Stimulated activated CD4-positive, alpha-beta T cell treated with anti-CD3 and anti-CD28 coated beads, TNF-alpha, amount 100 ng/mL, for 1 hour (primary cell): ENCODE data around the gene SRPK3.
"Not testable (repeated sequence)": the region's sequence is repeated elsewhere in the genome, so short reads cannot be mapped to it uniquely, and the experiment has no call there.

Experiments
- DNase-seq, 3 donors: peaks; one replicate each; pipeline ENCODE4 v3.0.0-alpha.2; 2020; ENCODE audit warnings: low read depth in 3 of 3, low spot score in 1 of 3

SRPK3 gene, protein sequence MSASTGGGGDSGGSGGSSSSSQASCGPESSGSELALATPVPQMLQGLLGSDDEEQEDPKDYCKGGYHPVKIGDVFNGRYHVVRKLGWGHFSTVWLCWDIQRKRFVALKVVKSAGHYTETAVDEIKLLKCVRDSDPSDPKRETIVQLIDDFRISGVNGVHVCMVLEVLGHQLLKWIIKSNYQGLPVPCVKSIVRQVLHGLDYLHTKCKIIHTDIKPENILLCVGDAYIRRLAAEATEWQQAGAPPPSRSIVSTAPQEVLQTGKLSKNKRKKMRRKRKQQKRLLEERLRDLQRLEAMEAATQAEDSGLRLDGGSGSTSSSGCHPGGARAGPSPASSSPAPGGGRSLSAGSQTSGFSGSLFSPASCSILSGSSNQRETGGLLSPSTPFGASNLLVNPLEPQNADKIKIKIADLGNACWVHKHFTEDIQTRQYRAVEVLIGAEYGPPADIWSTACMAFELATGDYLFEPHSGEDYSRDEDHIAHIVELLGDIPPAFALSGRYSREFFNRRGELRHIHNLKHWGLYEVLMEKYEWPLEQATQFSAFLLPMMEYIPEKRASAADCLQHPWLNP

DNA sequence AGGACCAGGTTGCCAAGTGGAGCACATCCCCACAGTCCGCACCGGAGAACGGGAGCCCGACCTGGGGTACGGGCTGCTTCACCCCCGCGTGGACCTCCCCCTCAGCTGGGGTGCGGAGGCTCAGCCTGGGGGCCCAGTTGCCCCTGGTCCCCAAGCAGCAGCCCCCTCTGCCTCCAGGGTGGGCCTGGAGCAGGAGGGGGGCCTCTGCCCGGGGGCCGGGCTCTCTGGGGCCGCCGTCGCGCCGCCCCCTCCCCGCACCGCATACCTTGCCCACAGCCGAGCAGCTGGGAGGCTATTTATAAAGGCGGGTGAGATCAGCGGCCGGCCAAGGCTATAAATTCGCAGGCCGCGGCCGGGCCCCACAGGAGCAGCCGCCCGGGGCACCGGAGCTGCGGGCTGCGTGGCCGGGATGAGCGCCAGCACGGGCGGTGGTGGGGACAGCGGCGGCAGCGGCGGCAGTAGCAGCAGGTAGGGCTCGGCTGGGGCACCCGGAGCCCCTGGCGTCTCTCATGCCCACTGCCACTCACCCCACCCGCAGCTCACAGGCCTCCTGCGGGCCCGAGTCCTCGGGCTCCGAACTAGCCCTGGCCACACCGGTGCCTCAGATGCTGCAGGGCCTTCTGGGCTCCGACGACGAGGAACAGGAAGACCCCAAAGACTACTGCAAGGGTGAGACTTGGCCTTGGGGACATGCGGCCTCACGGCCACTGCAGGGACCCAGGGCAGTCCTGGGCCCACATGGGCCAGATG lies at the start of gene SRPK3:
Gene SRPK3, plus strand, starts transcription at position 364 of the 750 bp plus-strand sequence. Its CDS starts 46 bp downstream, at position 410.
- no peak for DNase-seq

DNA sequence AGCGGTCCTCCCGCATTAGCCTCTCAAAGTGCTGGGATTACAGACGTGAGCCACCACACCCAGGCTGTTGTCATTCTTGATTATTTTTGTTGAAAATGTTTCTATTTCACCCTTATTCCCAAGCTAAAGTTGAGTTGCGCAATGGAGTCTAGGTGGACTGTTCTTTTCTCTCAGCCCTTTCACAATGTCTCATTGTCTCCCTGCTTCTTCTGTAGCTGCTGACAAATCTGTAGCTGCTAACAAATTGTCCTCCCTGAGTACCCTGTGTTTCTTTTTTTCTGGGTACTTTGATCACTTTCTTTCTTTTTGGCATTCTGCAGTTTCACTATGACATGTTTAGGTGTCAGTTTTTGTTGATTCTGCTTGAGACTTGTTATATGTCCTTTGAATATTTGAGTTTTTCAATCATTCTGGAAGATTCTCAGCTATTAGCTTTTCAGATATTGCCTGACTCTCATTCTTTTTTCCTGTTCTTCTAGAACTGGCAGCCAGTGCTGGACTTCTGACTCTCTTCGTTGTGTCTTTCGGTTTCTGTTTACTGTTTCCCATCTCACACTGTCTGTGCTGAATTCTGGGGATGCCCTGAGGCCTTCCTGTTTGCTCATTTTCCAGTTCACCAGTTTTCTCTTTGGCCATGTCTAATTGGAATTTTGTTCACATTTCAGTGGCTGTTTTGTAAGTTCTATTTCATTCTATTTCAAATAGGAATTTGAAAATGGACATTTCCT lies 49.6 kb upstream of the SRPK3 start:
- no peak for DNase-seq

DNA sequence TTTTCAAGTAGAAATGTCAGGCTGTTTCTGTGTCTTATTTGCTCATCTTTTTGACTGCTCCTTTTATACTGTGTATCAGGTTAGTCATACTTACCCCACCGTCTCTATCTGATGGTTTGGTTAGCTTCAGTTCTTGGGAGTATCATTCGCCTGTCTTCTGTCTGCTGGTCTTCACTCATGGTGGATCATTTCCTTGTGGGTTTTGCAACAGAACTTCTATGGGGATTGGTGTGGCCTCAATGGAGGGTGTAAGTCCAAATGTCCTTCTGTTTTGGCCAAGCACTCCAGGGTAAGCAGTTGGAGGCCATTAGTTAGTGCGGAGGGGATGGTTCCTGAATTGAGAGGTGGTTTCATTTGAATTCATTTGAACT lies 49.0 kb upstream of the SRPK3 start:
- DNase-seq: no peak

DNA sequence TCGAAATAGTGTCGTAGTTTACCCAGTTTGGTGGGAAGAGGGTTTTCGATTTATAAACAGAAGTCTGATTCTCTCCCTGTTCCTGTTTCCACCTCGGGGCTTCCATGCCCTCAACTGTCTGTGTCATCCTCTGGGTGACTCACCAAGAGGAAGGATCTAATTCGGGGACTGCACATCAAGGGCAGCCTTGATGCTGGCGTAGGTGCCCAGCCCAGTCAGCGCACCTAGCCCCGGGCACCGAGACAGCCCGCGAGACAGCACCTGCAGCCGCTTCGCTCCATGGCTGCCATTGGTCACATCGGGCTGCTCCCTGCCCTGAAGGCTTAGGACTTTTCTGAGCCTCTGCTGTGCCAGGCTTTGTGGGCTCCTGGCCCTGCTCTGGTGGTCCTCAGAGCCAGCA lies 48.4 kb upstream of the SRPK3 start:
- DNase-seq: no peak

DNA sequence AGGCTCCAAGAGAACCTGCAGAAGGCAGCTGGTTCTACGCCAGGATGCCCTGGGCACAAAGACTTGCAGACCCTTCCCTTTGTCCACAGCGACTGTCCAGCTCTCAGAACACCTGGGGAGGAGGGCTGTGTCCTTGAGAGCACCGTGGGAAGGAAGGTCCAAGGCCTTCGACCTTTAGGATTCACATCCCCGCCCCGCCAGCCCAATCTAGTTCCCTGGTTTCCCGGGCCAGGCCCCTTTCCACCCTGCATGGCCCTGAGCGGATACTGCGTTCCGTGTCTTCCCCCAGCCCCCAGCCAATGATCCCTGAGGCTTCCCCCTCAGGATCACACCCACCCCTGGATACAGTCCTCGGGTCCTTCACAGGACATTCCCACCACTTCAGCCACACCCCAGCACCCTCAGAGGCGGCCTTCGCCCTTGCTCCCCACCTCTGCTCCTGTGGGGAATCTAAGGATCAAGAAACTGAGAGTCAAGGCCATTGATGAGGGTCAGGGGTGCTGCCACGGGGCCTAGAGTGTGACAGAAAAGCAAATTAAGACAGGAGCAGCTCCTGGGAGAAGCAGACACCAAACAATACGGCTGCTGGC lies 47.1 kb upstream of the SRPK3 start:
- DNase-seq: no peak

DNA sequence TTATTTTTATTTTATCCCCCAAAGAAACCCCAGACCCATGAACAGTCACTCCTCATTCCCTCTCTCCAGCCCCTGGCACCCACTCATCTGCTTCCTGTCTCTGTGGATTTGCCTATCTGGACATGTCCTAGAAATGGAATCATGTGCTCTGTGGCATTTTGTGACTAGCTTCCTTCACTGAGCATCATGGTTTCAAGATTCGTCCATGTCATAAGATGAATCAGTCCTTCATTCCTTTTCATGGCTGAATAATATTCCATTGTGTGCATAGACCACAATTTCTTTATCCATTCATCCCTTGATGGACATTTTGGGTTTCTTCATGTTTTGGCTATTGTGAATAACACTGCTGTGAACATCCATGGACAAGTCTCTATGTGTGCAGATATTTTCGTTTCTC lies 46.0 kb upstream of the SRPK3 start:
- no peak for DNase-seq

DNA sequence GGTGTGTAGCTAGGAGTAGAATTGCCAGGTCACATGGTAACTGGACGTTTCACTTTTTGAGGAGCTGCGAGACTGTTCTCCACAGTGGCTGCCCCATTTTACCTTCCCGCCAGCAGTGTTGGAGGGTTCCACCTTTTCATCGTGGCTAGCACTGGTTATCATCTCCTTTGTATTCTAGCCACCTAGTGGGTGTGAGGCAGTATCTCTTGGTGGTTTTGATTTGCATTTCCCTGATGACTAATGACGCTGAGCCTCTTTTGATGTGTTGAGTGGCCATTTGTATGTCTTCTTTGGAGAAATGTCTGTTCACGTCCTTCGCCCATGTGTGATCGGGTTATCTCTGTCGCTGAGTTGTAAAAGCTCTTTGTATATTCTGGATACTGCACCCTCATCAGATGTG lies 45.6 kb upstream of the SRPK3 start:
- no peak for DNase-seq

DNA sequence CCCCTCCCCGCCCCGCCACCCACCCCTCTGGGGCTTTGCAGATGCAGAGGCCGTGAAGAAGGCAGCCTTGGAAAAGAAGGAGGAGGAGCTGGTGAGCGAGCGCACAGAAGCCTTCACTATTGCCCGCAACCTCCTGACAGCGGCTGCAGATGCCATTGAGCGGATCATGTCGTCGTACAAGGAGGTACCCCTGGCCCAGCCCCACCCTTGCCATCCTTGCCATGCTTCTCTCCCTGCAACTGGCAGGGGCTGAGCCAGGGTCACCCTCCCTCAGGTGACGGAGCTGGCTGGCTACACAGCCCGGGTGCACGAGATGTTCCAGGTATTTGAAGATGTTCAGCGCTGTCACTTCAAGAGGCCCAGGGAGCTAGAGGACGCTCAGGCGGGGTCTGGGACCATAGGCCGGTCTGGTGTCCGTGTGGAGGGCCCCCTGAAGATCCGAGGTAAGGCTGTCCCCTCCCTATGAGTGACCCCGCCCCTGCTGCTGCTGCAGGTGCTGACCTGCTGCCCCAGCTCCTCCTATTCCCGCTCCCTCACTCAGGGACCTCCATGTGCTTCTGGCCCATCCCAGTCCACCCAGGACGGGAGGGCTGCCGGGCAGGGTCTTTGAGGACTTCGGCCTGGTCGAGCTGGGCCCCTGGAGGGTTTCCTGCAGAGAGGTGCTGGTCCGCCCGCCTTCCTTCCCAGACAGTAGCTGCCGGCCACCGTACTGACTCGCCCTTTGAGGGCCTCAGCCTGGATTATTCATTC lies 44.6 kb upstream of the SRPK3 start:
- no peak for DNase-seq

DNA sequence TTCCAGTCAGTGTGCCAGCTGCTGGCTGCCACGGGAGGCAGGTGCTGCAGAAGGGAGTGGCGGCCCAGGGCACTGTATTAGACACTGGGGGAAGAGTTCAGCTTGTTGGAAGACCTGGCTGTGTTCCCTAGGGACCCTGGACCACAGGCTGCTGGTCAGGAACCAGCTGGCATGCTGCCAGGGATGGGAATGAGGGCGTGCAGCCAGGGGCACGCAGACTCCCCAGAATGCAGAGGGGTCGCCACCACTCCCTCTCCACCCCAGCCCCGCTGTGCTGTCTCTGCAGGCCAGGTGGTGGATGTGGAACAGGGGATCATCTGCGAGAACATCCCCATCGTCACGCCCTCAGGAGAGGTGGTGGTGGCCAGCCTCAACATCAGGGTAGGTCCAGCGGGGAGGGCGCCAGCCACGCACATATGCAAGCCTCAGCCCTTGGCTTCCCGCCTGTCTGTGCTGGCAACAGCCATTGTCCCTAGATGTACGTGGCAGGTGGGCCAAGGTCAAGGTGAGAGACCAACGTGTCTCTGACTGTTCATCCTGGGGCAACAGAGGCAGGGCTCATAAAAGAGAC lies 43.9 kb upstream of the SRPK3 start:
- no peak for DNase-seq

DNA sequence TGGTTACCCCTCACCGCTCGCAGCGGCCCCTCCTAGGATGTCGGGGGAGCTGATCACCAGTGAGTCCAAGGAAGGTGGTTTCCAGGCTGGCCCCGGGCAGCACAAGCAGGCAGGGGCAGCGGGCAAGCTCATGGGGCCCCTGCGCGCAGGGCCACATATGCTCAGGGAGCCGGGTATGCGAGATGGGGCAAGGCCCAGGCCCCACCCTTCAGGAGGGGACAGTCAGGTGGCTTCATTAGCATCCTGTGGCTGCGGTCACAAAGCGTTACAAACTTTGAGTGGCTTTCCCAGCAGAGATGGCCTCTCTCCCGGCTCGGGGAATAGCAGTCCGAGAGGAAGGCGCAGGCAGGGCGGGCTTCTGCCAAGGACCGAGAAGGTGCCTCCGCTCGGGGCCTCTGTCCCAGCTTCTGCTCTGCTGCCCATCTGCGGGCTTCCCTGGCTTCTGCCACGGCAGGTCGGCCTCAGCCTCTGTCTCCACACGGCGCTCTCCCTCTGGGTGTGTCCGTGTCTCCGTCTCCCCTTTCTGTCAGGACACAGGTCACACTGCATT lies 42.7 kb upstream of the SRPK3 start:
- DNase-seq: no peak

DNA sequence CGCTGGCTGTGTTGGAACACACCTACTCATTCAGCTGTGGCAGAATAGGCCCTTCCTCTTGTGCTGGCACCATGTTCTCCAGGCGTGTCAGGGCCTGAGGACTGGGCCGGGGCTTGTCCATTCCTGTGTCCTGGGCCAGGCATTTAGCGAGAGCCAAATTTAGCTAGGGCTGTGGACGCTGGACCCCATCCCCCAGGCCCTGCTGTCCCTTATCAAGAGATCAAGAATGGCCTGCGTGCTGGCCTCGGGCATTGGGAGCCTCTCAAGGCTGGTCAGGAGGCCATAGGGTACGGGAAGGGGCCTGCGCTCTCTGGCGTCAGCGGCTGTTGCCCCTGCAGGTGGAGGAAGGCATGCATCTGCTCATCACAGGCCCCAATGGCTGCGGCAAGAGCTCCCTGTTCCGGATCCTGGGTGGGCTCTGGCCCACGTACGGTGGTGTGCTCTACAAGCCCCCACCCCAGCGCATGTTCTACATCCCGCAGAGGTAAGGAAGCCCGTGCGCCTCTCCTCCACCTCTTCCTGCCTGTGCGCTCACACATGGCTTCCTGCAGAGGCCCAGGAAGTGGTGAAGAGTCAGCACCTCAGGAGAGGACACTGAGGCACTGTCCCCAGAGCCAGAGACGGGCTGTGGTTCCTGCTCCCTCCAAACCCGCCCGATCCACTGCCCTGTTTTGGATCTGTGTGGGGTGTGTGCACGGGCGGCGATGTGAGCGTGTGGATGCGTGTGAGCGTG lies 40.9 kb upstream of the SRPK3 start:
- DNase-seq: no peak

DNA sequence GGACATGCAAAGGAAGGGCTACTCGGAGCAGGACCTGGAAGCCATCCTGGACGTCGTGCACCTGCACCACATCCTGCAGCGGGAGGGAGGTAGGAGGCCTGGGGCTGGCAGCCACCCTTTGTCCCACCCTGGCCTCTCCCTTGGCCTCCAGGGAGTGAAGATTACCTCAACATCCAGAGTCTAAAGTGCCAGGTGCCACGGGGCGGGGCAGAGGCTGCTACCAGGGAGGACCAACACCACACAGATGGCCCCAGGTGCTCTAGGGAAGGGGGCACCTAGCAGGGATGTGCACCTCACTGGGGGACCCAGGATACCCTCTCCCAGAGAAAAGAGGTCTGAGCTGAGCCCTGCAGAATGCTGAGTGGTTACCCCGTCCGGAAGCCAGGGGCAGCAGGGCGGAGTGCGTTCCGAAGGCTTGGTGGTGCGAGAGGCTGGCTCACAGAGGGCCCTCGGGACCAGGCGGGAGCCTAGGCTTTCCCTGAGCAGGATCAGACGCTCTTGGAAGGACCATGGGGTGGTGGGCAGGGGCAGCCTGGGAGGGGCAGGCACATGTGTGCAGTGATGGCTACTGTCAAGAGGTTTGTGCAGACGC lies 40.1 kb upstream of the SRPK3 start:
- no peak for DNase-seq

DNA sequence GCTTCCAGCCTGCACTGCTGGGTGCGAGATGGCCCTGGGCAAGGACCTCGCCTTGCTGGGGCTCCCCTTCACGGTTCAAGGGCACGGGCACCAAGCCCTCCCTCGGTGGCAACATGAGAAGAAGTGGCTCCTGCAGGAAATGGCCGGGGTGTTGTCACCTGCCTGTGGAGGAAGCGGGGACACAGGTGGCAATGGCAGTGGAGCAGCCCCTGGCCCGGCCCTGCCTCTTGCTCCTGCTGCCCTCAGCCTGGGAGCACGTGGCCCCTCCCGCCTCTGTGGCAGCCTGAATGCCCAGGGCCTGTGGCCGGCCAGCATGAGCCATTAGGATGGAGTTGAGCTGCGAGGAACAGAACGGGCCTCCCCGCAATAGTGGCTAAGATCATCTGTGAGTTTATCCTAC lies 39.4 kb upstream of the SRPK3 start:
- no peak for DNase-seq

DNA sequence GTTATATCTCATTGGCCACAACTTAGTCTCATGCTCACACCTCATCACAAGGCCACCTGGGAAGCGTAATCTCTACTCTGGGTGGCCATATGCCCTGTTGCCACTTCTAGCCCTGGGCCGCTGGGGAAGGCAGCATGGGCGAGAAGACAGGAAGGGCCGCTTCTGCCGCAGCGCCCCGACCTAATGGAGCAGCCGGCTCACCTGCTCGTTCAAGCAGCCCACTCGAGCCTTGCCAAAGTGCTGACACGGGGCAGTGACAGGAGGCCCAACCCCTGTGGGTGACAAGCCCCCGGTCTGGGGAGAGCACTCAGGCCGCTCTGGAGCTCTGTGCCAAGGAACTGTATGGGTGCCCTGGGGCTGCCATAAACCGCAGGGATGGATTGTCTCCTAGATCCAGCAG lies 38.7 kb upstream of the SRPK3 start:
- not testable (repeated sequence) for DNase-seq

DNA sequence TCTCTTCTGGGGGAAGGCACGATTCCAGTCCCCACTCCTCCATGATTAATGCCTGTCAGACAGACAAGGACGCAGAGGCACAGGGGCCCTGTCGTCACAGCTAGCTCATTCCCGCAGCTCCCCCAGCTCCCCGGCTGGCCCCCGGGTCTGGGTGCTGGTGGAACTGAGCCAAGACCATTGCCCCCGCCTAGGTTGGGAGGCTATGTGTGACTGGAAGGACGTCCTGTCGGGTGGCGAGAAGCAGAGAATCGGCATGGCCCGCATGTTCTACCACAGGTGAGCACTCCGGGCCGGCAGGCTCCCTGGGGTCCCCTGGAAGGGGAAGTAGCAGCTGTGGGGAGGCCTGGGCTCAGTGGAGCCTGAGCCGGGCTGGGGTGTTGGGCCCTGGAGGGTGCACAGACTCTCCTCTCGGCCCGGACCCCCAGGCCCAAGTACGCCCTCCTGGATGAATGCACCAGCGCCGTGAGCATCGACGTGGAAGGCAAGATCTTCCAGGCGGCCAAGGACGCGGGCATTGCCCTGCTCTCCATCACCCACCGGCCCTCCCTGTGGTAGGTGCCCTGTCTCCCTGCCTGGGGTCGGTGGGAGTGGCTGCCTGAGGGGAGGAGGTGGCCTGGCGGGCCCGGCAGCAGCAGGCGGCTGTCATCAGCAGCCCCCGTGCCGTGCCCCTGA lies 37.9 kb upstream of the SRPK3 start:
- DNase-seq: not testable (repeated sequence)

DNA sequence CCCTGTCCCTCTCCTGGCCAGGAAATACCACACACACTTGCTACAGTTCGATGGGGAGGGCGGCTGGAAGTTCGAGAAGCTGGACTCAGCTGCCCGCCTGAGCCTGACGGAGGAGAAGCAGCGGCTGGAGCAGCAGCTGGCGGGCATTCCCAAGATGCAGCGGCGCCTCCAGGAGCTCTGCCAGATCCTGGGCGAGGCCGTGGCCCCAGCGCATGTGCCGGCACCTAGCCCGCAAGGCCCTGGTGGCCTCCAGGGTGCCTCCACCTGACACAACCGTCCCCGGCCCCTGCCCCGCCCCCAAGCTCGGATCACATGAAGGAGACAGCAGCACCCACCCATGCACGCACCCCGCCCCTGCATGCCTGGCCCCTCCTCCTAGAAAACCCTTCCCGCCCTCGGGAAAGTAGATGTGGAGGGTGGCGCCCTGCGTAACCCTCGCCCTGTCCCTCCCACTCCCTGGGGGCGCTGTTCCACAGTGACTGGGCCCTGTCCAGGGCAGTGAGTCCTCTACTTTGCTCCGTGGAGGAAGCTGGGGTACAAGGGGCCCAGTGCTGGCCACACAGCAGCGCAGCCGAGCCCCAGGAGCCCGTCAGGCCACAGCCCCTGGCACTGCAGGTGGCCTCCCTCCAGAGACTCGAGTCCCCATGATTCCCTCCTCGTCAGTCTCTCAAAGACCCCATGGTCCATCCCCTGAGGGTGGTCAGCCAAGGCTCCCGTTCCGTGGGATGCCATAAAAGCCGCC lies 37.2 kb upstream of the SRPK3 start:
- DNase-seq: not testable (repeated sequence)

DNA sequence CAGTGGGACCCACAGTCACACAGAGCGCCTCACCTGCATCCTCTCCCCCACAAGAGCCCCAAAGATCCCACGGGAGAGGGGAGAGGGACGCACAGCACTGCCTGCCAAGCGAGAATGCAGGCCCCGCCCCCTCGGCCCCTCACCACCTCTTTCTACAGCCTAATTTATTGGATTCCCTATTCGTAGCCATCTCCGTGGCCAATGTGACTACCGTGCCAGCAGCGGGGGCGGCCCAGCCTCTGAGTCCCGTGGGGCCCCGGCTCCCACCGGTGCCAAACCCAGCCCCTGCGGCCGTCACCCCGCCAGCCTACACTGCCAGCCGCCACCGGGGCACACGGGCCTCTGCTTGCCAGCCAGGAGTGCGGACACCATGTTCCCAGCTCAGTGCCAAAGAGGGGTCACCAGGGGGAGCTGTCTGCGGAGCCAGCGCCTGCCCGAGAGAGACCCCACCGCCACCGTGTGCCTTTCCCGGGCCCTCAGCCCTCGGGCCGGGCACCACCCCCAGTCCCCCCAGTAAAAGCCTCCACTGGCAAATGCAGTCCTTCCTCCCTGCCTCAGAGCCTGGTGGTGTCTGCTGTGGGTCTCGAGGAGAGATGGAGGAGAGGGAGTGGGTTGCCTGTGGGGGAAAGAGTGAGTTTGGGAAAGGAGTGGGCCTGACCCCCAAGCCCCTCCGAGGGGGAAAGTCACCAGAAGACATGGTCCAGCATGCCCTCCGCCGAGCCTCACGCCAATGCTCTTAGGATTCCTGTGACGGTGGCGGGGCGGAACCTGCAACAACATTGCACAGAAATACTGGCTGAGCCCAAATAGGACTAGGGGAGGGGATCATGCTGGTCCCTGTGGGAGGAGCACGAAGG lies 36.4 kb upstream of the SRPK3 start:
- DNase-seq: no peak
